Stimulated activated CD4-positive, alpha-beta T cell treated with anti-CD3 and anti-CD28 coated beads, Interleukin-4, amount 100 ng/mL, for 24 hours (primary cell): ENCODE results near the gene SPDYE2.
"Not testable (repeated sequence)": the region's sequence is repeated elsewhere in the genome, so short reads cannot be mapped to it uniquely, and the experiment has no call there.

Source experiments
- DNase-seq: peaks from one replicate; pipeline ENCODE4 v3.0.0-alpha.2; 2020

Gene SPDYE2

GRCh38 chr7:102606848-102607247 is 55.8 kb downstream of the SPDYE2 start:
- DNase-seq: not testable (repeated sequence)

- not testable (repeated sequence) for DNase-seq
These were observed 58.7 kb downstream of the SPDYE2 start for GRCh38 chr7:102609734-102610133.

GRCh38 chr7:102610441-102610840 is 59.4 kb downstream of the SPDYE2 start:
- not testable (repeated sequence) for DNase-seq

GRCh38 chr7:102611013-102611674 is 60.1 kb downstream of the SPDYE2 start:
- not testable (repeated sequence) for DNase-seq

- DNase-seq: not testable (repeated sequence)
These were observed 60.8 kb downstream of the SPDYE2 start for GRCh38 chr7:102611675-102612325.
